Neuron (in vitro differentiated cells): ENCODE results near the gene SON.

Experiments
- H2AFZ ChIP-seq: one replicate; pipeline ENCODE4 v1.6.1; 2013; ENCODE audit warnings: low read depth, mild to moderate bottlenecking, inconsistent platforms, low read length, moderate library complexity
- H3K27me3 ChIP-seq: one replicate; pipeline ENCODE4 v1.6.1; 2013; ENCODE audit warnings: low read length; ENCODE audit not compliant: insufficient read depth
- H3K36me3 ChIP-seq: one replicate; pipeline ENCODE4 v1.6.1; 2013; ENCODE audit warnings: low read length; ENCODE audit not compliant: insufficient read depth
- H3K4me1 ChIP-seq: one replicate; pipeline ENCODE4 v1.6.1; 2013; ENCODE audit warnings: low read length; ENCODE audit not compliant: insufficient read depth
- H3K4me3 ChIP-seq: 2 replicates; pipeline ENCODE4 v1.5.1; 2013; ENCODE audit warnings: mild to moderate bottlenecking, low read length, moderate library complexity
- H3K9me3 ChIP-seq: one replicate; pipeline ENCODE4 v1.6.1; 2013; ENCODE audit warnings: low read length

Gene SON

DNA sequence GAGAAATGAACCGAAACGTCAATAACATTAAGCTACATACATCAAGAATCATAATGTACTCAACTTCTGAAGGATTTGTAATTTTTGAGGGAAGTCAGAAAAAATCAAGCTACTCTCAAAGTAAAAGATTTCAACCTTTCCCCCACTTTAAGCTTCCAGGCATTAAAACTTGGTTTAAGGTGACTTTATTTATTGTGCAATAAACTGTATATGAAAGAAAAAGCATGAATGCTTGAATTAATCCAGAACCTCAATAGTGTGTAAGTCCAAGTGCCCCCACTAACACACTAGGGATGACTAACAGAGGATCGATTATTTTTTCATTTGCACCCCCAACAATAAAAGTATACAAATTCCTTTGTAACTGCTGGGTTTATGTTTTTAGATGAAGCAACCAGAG is 11.8 kb upstream of the SON start:
- no peaks in the 10 kb centered on the region for H3K4me1 ChIP-seq
- H3K36me3 ChIP-seq: peaks cover 88% of the 10 kb centered on the region
- H3K9me3 ChIP-seq: no peaks in the 10 kb centered on the region
- no peaks in the 10 kb centered on the region for H3K27me3 ChIP-seq
- H2AFZ ChIP-seq: no peak overlapping the region
- no peak overlapping the region for H3K4me3 ChIP-seq

DNA sequence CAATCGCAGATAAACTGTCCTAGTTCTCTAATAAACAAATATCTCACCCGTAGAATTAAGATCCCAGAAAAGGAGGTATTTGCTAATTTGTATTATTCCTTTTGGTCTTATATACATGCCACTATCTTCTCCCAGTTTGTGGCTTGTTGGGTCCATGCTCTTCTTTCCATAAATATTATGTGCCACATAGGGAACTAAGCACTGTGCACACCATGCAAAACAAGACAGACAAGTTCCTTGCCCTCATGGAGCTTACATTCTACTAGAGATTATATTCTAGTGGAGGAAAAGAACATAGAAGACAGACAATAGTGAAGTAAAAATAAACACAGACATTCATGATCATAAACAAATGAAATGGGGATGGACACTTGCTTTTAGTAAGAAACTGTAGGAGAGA is 5.6 kb upstream of the SON start:
- peaks cover 67% of the 10 kb centered on the region for H3K36me3 ChIP-seq
- H3K4me3 ChIP-seq: no peak overlapping the region
- H3K9me3 ChIP-seq: no peaks in the 10 kb centered on the region
- peaks cover 6% of the 10 kb centered on the region for H3K4me1 ChIP-seq
- no peaks in the 10 kb centered on the region for H3K27me3 ChIP-seq
- H2AFZ ChIP-seq: no peak overlapping the region

GRCh38 chr21:33539616-33540015 is 3.2 kb upstream of the SON start:
- Histone ChIP-seq H3K36me3 (peaks cover 47% of the 10 kb centered on the region), H3K27me3 (no peaks in the 10 kb centered on the region), H3K4me3 (no peak overlapping the region), H3K9me3 (no peaks in the 10 kb centered on the region), H3K4me1 (peaks cover 12% of the 10 kb centered on the region), H2AFZ (no peak overlapping the region)

GRCh38 chr21:33540711-33541104 is 2.1 kb upstream of the SON start:
- no peaks in the 10 kb centered on the region for H3K9me3 ChIP-seq
- no peaks in the 10 kb centered on the region for H3K27me3 ChIP-seq
- peaks cover 36% of the 10 kb centered on the region for H3K36me3 ChIP-seq
- H3K4me1 ChIP-seq: peaks cover 22% of the 10 kb centered on the region
- no peak overlapping the region for H2AFZ ChIP-seq
- peak overlapping the region; percentile 86 for H3K4me3 ChIP-seq

GRCh38 chr21:33541105-33541711 is 1.6 kb upstream of the SON start:
- H2AFZ ChIP-seq: peak overlapping the region; percentile 57
- H3K27me3 ChIP-seq: no peaks in the 10 kb centered on the region
- H3K4me1 ChIP-seq: peaks cover 25% of the 10 kb centered on the region
- peak overlapping the region; percentile 86 for H3K4me3 ChIP-seq
- no peaks in the 10 kb centered on the region for H3K9me3 ChIP-seq
- peaks cover 31% of the 10 kb centered on the region for H3K36me3 ChIP-seq

- Histone ChIP-seq H3K4me3 (peak within 1 kb of the TSS; percentile 86), H3K9me3 (no peaks in the 10 kb centered on the region), H3K27me3 (no peaks in the 10 kb centered on the region), H3K4me1 (peaks cover 25% of the 10 kb centered on the region), H3K36me3 (peaks cover 28% of the 10 kb centered on the region), H2AFZ (peak within 1 kb of the TSS; percentile 57)
Observed at GRCh38 chr21:33541756-33542639, 840 bp upstream of the SON start, which contains the start of gene GART. GART (minus strand) TSS chr21:33542117; CDS start chr21:33539315, 2,802 bp downstream.

DNA sequence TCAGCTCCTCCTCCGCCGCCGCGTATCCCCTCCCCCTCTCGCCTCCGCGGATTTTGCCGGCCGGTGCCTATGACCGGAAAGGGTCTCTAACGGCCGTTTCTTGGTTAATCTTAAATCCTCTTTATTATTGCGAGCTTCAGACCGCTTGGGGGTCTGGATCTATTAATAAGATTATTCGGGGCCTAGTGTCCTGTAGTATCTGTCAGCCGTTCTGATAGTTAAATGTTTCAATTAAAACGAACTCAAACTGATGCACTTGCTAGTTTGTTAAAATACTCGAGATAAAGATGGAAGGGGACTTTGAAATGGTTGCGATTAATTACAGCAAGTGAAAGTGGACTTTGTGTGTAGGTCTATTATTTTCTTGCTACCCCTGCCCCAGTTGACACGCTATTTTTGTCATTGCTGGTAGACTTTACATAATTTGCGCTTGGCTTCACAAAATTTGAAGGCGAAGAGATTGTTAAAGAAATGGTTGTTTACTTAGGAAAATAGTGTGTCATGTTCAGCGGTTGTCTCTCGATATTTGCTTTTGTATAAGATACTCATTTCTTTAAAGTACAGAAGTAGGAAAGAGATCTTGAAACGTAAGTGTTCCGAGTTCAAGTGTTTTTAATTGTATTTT is 779 bp downstream of the SON start:
- H3K36me3 ChIP-seq: peaks cover 20% of the 10 kb centered on the region

DNA sequence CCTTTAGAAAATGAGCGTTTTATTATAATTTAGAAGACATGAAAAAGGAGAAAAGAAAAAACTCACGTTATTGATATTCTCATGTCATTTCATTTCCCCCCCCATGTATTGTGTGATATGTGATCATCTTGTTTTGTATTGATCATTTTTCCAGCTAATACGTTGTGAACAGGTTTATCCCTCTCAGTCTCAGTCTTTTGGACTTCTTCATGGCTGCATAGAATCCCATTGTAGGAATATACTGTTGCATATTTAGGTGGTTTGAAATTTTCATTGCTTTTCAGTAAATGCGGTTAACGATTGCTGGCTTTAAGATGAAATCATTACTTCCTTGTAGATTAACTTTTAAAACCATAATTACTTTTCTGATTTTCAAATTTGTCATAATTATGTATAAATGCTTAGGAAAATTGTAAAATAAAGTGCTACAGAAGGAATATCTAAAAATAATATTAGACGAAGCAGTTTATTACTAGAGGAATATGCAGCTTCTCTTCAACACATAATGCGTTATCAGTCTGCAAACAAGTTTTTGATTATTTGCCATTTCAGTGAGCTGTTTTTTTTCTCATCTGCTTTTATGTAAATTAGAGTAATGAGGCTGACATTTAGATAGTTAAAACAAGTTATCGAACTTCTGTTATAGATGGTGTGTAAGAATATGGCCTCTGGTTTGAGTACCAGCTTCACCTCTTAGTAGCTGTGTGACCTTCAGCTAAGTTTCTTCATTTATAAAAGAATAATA is 1.8 kb downstream of the SON start:
- Histone ChIP-seq H3K9me3 (no peaks in the 10 kb centered on the region), H2AFZ (no peak overlapping the region), H3K4me3 (peak overlapping the region; percentile 86), H3K27me3 (no peaks in the 10 kb centered on the region), H3K4me1 (peaks cover 25% of the 10 kb centered on the region), H3K36me3 (peaks cover 20% of the 10 kb centered on the region)

More for the DNA sequence above, 779 bp downstream of the SON start:
- no peaks in the 10 kb centered on the region for H3K27me3 ChIP-seq
- peak overlapping the region; percentile 46 for H2AFZ ChIP-seq
- peaks cover 25% of the 10 kb centered on the region for H3K4me1 ChIP-seq
- H3K9me3 ChIP-seq: no peaks in the 10 kb centered on the region
- peak overlapping the region; percentile 86 for H3K4me3 ChIP-seq

GRCh38 chr21:33546086-33546485 is 3.2 kb downstream of the SON start:
- Histone ChIP-seq H3K4me3 (no peak overlapping the region), H3K27me3 (no peaks in the 10 kb centered on the region), H3K4me1 (peaks cover 19% of the 10 kb centered on the region), H2AFZ (no peak overlapping the region), H3K9me3 (peaks cover 6% of the 10 kb centered on the region), H3K36me3 (peaks cover 35% of the 10 kb centered on the region)

DNA sequence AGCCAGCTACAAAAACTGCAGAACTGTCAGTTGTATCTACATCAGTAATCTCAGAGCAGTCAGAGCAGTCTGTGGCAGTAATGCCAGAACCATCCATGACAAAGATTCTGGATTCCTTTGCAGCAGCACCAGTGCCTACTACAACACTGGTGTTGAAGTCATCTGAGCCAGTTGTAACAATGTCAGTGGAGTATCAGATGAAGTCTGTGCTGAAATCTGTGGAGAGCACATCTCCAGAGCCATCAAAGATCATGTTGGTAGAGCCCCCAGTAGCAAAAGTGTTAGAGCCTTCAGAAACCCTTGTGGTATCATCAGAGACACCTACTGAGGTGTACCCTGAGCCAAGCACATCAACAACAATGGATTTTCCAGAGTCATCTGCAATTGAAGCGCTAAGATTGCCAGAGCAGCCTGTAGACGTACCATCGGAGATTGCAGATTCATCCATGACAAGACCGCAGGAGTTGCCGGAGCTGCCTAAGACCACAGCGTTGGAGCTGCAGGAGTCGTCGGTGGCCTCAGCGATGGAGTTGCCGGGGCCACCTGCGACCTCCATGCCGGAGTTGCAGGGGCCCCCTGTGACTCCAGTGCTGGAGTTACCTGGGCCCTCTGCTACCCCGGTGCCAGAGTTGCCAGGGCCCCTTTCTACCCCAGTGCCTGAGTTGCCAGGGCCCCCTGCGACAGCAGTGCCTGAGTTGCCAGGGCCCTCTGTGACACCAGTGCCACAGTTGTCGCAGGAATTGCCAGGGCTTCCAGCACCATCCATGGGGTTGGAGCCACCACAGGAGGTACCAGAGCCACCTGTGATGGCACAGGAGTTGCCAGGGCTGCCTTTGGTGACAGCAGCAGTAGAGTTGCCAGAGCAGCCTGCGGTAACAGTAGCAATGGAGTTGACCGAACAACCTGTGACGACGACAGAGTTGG is 7.3 kb downstream of the SON start:
- Histone ChIP-seq H3K9me3 (peaks cover 30% of the 10 kb centered on the region), H3K27me3 (no peaks in the 10 kb centered on the region), H3K4me3 (no peak overlapping the region), H2AFZ (no peak overlapping the region), H3K4me1 (peaks cover 9% of the 10 kb centered on the region), H3K36me3 (peaks cover 74% of the 10 kb centered on the region)

DNA sequence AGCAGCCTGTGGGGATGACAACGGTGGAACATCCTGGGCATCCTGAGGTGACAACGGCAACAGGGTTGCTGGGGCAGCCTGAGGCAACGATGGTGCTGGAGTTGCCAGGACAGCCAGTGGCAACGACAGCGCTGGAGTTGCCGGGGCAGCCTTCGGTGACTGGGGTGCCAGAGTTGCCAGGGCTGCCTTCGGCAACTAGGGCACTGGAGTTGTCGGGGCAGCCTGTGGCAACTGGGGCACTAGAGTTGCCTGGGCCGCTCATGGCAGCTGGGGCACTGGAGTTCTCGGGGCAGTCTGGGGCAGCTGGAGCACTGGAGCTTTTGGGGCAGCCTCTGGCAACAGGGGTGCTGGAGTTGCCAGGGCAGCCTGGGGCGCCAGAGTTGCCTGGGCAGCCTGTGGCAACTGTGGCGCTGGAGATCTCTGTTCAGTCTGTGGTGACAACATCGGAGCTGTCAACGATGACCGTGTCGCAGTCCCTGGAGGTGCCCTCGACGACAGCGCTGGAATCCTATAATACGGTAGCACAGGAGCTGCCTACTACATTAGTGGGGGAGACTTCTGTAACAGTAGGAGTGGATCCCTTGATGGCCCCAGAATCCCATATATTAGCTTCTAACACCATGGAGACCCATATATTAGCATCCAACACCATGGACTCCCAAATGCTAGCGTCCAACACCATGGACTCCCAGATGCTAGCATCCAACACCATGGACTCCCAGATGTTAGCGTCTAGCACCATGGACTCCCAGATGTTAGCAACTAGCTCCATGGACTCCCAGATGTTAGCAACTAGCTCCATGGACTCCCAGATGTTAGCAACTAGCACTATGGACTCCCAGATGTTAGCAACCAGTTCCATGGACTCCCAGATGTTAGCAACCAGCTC is 8.2 kb downstream of the SON start:
- Histone ChIP-seq H2AFZ (no peak overlapping the region), H3K9me3 (peaks cover 31% of the 10 kb centered on the region), H3K36me3 (peaks cover 83% of the 10 kb centered on the region), H3K4me3 (no peak overlapping the region), H3K4me1 (peaks cover 1% of the 10 kb centered on the region), H3K27me3 (no peaks in the 10 kb centered on the region)
